ENCODE data around the gene NEURL3.

NEURL3 gene

DNA sequence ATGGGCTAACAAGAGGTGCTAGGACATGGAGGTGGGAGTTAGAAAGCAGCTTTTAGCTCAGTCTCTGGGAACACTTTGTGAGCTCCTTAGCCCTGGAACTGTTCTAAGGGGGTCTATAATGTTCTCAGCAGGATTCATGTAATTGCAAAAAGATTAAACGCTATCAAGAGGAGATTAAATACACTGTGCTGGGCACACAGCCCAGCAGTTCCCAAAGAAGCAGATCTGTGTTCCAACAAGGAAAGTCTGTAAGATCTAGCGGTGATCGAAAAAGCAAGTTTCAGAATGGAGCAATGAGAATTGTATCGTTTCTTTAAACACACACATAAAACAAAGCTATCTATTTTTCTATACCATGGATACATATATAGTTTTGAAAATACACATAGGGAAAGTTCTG is 29.0 kb upstream of the NEURL3 start:
- Histone ChIP-seq H4K12ac (ENCODE audit: low read depth, low read length) (no peak overlapping the region), H3K4me2 (ENCODE audit: low read length) (no peak overlapping the region), H3K79me2 (ENCODE audit: control insufficient read depth, insufficient read depth, low read length, poor library complexity) (no peaks in the 10 kb centered on the region), H2BK12ac (ENCODE audit: low read length) (no peak overlapping the region), H4K91ac (ENCODE audit: low read depth, low read length) (no peak overlapping the region), H4K8ac (ENCODE audit: low read depth, low read length) (no peak overlapping the region), H3K27ac (ENCODE audit: low read depth, low read length) (no peak overlapping the region), H2AK5ac (ENCODE audit: low read length) (no peak overlapping the region), H3K18ac (ENCODE audit: low read length) (no peak overlapping the region), H3K9ac (ENCODE audit: low read length) (no peak overlapping the region), H3K9me3 (ENCODE audit: insufficient read depth, low read depth, low read length) (no peaks in the 10 kb centered on the region), H3K79me1 (ENCODE audit: low read length) (no peaks in the 10 kb centered on the region), H3K4me1 (ENCODE audit: control insufficient read depth in 1 of 2, insufficient read depth in 2 of 2, low read length in 2 of 2) (peaks cover 10% of the 10 kb centered on the region in 2 experiments), H2AFZ (ENCODE audit: insufficient read depth, low read length, poor library complexity) (no peak overlapping the region), H3K4ac (ENCODE audit: low read depth, low read length) (no peak overlapping the region), H3K36me3 (ENCODE audit: control insufficient read depth in 1 of 2, insufficient read depth in 2 of 2, low read length in 2 of 2) (no peaks in the 10 kb centered on the region), H3K4me3 (ENCODE audit: low read depth, low read length) (no peak overlapping the region), H3K23ac (ENCODE audit: low read length) (no peak overlapping the region), H2BK120ac (ENCODE audit: insufficient read depth, low read length, poor library complexity) (no peak overlapping the region), H3K27me3 (ENCODE audit: insufficient read depth, low read length) (peaks cover 19% of the 10 kb centered on the region), H2BK5ac (ENCODE audit: low read depth, low read length, poor library complexity) (no peak overlapping the region), H3K14ac (ENCODE audit: low read length) (no peak overlapping the region)
- WGBS (ENCODE audit: extremely low coverage, insufficient coverage, insufficient read length), result no CpG with 5 or more reads among the region's 4 CpGs
- no peak for DNase-seq

- Histone ChIP-seq H3K36me3 (ENCODE audit: control insufficient read depth in 1 of 2, insufficient read depth in 2 of 2, low read length in 2 of 2) (no peaks in the 10 kb centered on the region), H3K14ac (ENCODE audit: low read length) (no peak overlapping the region), H3K4ac (ENCODE audit: low read depth, low read length) (no peak overlapping the region), H3K18ac (ENCODE audit: low read length) (no peak overlapping the region), H4K8ac (ENCODE audit: low read depth, low read length) (no peak overlapping the region), H3K4me3 (ENCODE audit: low read depth, low read length) (no peak overlapping the region), H2BK120ac (ENCODE audit: insufficient read depth, low read length, poor library complexity) (no peak overlapping the region), H2BK12ac (ENCODE audit: low read length) (no peak overlapping the region), H2BK5ac (ENCODE audit: low read depth, low read length, poor library complexity) (no peak overlapping the region), H3K27me3 (ENCODE audit: insufficient read depth, low read length) (peaks cover 15% of the 10 kb centered on the region), H3K4me1 (ENCODE audit: control insufficient read depth in 1 of 2, insufficient read depth in 2 of 2, low read length in 2 of 2) (peaks cover 9 to 10% of the 10 kb centered on the region in 2 experiments), H3K79me1 (ENCODE audit: low read length) (no peaks in the 10 kb centered on the region), H3K27ac (ENCODE audit: low read depth, low read length) (no peak overlapping the region), H3K9ac (ENCODE audit: low read length) (no peak overlapping the region), H3K9me3 (ENCODE audit: insufficient read depth, low read depth, low read length) (no peaks in the 10 kb centered on the region), H2AK5ac (ENCODE audit: low read length) (no peak overlapping the region), H3K23ac (ENCODE audit: low read length) (no peak overlapping the region), H4K91ac (ENCODE audit: low read depth, low read length) (no peak overlapping the region), H3K4me2 (ENCODE audit: low read length) (no peak overlapping the region), H4K12ac (ENCODE audit: low read depth, low read length) (no peak overlapping the region), H2AFZ (ENCODE audit: insufficient read depth, low read length, poor library complexity) (no peak overlapping the region), H3K79me2 (ENCODE audit: control insufficient read depth, insufficient read depth, low read length, poor library complexity) (no peaks in the 10 kb centered on the region)
- no CpG with 5 or more reads among the region's 8 CpGs for WGBS (ENCODE audit: extremely low coverage, insufficient coverage, insufficient read length)
- peak; percentile 94 for DNase-seq
Observed at GRCh38 chr2:96533292-96534073, 28.3 kb upstream of the NEURL3 start.

- Histone ChIP-seq H2AFZ (ENCODE audit: insufficient read depth, low read length, poor library complexity) (no peak overlapping the region), H3K23ac (ENCODE audit: low read length) (no peak overlapping the region), H3K79me2 (ENCODE audit: control insufficient read depth, insufficient read depth, low read length, poor library complexity) (no peaks in the 10 kb centered on the region), H3K9ac (ENCODE audit: low read length) (no peak overlapping the region), H3K36me3 (ENCODE audit: control insufficient read depth in 1 of 2, insufficient read depth in 2 of 2, low read length in 2 of 2) (no peaks in the 10 kb centered on the region), H2BK120ac (ENCODE audit: insufficient read depth, low read length, poor library complexity) (no peak overlapping the region), H3K9me3 (ENCODE audit: insufficient read depth, low read depth, low read length) (no peaks in the 10 kb centered on the region), H3K27ac (ENCODE audit: low read depth, low read length) (no peak overlapping the region), H3K18ac (ENCODE audit: low read length) (no peak overlapping the region), H3K4me3 (ENCODE audit: low read depth, low read length) (no peak overlapping the region), H2BK12ac (ENCODE audit: low read length) (no peak overlapping the region), H2BK5ac (ENCODE audit: low read depth, low read length, poor library complexity) (no peak overlapping the region), H3K4me2 (ENCODE audit: low read length) (no peak overlapping the region), H3K79me1 (ENCODE audit: low read length) (no peaks in the 10 kb centered on the region), H4K12ac (ENCODE audit: low read depth, low read length) (no peak overlapping the region), H3K14ac (ENCODE audit: low read length) (no peak overlapping the region), H3K27me3 (ENCODE audit: insufficient read depth, low read length) (peaks cover 13% of the 10 kb centered on the region), H4K91ac (ENCODE audit: low read depth, low read length) (no peak overlapping the region), H3K4me1 (ENCODE audit: control insufficient read depth in 1 of 2, insufficient read depth in 2 of 2, low read length in 2 of 2) (peaks cover 5 to 10% of the 10 kb centered on the region in 2 experiments), H3K4ac (ENCODE audit: low read depth, low read length) (no peak overlapping the region), H2AK5ac (ENCODE audit: low read length) (no peak overlapping the region), H4K8ac (ENCODE audit: low read depth, low read length) (no peak overlapping the region)
- no CpG with 5 or more reads among the region's 7 CpGs for WGBS (ENCODE audit: extremely low coverage, insufficient coverage, insufficient read length)
- peak in 1 of 2 donors; percentile 20 for DNase-seq
Observed at GRCh38 chr2:96532641-96533291, 27.6 kb upstream of the NEURL3 start.

DNA sequence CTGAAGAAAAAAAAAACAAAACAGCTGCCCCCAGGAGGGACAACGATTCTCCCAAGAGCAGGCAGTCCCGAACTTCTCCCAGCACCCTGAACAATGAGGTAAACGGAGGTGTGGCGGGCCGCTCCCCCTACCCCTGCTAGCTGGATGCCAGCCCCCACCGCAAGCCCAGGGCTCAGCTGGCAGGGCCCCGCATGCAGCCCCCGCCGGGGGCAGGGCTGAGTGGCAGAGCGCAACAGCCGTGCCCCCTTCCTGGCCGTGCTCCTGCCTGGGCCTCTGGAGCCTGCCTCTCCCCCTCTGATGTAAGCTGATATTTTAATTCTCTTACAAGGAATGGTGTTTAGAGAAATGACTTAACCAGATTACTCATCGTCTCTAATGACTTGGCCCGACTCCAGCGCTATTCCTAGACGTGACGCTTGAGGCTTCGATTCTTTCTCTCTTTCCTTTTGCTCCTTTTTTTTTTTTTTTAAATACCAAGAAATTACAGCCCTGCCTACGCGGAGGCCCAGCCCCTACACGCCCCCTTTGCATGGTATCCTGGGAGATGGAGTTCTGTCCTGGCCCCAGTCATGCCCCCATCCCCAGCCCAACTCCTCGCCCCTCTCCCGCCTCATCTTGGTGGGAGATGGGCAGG is 26.8 kb upstream of the NEURL3 start:
- H4K91ac ChIP-seq (ENCODE audit: low read depth, low read length), result no peak overlapping the region
- no peak overlapping the region for H2BK12ac ChIP-seq (ENCODE audit: low read length)
- H4K12ac ChIP-seq (ENCODE audit: low read depth, low read length), result no peak overlapping the region
- WGBS (ENCODE audit: extremely low coverage, insufficient coverage, insufficient read length), result no CpG with 5 or more reads among the region's 23 CpGs
- H3K4me2 ChIP-seq (ENCODE audit: low read length), result peak overlapping the region; percentile 54
- no peak overlapping the region for H3K23ac ChIP-seq (ENCODE audit: low read length)
- no peak overlapping the region for H2BK5ac ChIP-seq (ENCODE audit: low read depth, low read length, poor library complexity)
- peak; percentile 97 to 98 for DNase-seq
- H3K4me3 ChIP-seq (ENCODE audit: low read depth, low read length), result no peak overlapping the region
- H3K27me3 ChIP-seq (ENCODE audit: insufficient read depth, low read length), result peaks cover 13% of the 10 kb centered on the region
- H2AK5ac ChIP-seq (ENCODE audit: low read length), result no peak overlapping the region
- H3K27ac ChIP-seq (ENCODE audit: low read depth, low read length), result no peak overlapping the region
- no peaks in the 10 kb centered on the region for H3K79me2 ChIP-seq (ENCODE audit: control insufficient read depth, insufficient read depth, low read length, poor library complexity)
- no peak overlapping the region for H3K14ac ChIP-seq (ENCODE audit: low read length)
- no peak overlapping the region for H4K8ac ChIP-seq (ENCODE audit: low read depth, low read length)
- H3K4ac ChIP-seq (ENCODE audit: low read depth, low read length), result no peak overlapping the region
- no peak overlapping the region for H2AFZ ChIP-seq (ENCODE audit: insufficient read depth, low read length, poor library complexity)
- H3K9me3 ChIP-seq (ENCODE audit: insufficient read depth, low read depth, low read length), result no peaks in the 10 kb centered on the region
- H3K36me3 ChIP-seq (ENCODE audit: control insufficient read depth in 1 of 2, insufficient read depth in 2 of 2, low read length in 2 of 2), result no peaks in the 10 kb centered on the region
- no peak overlapping the region for H3K9ac ChIP-seq (ENCODE audit: low read length)
- H3K4me1 ChIP-seq (ENCODE audit: control insufficient read depth in 1 of 2, insufficient read depth in 2 of 2, low read length in 2 of 2), result peaks cover 0 to 5% of the 10 kb centered on the region in 2 experiments
- no peak overlapping the region for H2BK120ac ChIP-seq (ENCODE audit: insufficient read depth, low read length, poor library complexity)
- H3K18ac ChIP-seq (ENCODE audit: low read length), result no peak overlapping the region
- H3K79me1 ChIP-seq (ENCODE audit: low read length), result no peaks in the 10 kb centered on the region
